ENCODE results near the gene ALG14. TPM values are rescaled to one million over a fixed set of nuclear protein-coding genes. Genes with fewer than 3 reads are reported as not detected.

Gene ALG14
- total RNA-seq, 1 experiment from 2014 or later = 13.0 TPM

- CTCF ChIA-PET = interaction anchor here (0.9 kb wide), 1 partner anchor 15 kb away, joined by 3 read pairs; no protein-coding TSS in a partner anchor
- no peak overlapping the region for H3K4me3 Mint-ChIP-seq (ENCODE audit: unreplicated experiment)
Measured at GRCh38 chr1:95068956-95069709, 3.6 kb downstream of the ALG14 start.

GRCh38 chr1:95067568-95067967 lies 5.2 kb downstream of the ALG14 start:
- no peak overlapping the region for H3K4me3 Mint-ChIP-seq (ENCODE audit: unreplicated experiment)
- no peak for DNase-seq (ENCODE audit: unreplicated experiment)
- peaks cover 9% of the 10 kb centered on the region for H3K4me1 Mint-ChIP-seq (ENCODE audit: insufficient read depth, unreplicated experiment)
- intact Hi-C loops (cut with micrococcal nuclease) = no loop called here
- H3K27me3 Mint-ChIP-seq (ENCODE audit: insufficient read depth, unreplicated experiment) = no peaks in the 10 kb centered on the region
- POLR2A ChIA-PET = no interaction called here
- H3K27ac Mint-ChIP-seq (ENCODE audit: low read depth, unreplicated experiment) = no peak overlapping the region
- TF ChIP-seq CTCF (IDR thresholded peaks at IDR 0.05; ENCODE audit: unreplicated experiment) = no peak
- peaks cover 9% of the 10 kb centered on the region for H3K36me3 Mint-ChIP-seq (ENCODE audit: insufficient read depth, unreplicated experiment)
- no peaks in the 10 kb centered on the region for H3K9me3 Mint-ChIP-seq (ENCODE audit: unreplicated experiment)
- CTCF ChIA-PET = interaction anchor here (0.6 to 1.7 kb wide), 3 partner anchors 24 to 187 kb away, joined by 3 to 5 read pairs (median 3); no protein-coding TSS in a partner anchor
- BruUV-seq (replicated peaks) = no TSS peak

More at GRCh38 chr1:95068956-95069709, 3.6 kb downstream of the ALG14 start:
- no peaks in the 10 kb centered on the region for H3K27me3 Mint-ChIP-seq (ENCODE audit: insufficient read depth, unreplicated experiment)
- intact Hi-C loops (cut with micrococcal nuclease) = no loop called here
- no peak for DNase-seq (ENCODE audit: unreplicated experiment)
- no peak overlapping the region for H3K27ac Mint-ChIP-seq (ENCODE audit: low read depth, unreplicated experiment)
- TF ChIP-seq CTCF (IDR thresholded peaks at IDR 0.05; ENCODE audit: unreplicated experiment) = no peak
- H3K4me1 Mint-ChIP-seq (ENCODE audit: insufficient read depth, unreplicated experiment) = peaks cover 9% of the 10 kb centered on the region
- no peaks in the 10 kb centered on the region for H3K36me3 Mint-ChIP-seq (ENCODE audit: insufficient read depth, unreplicated experiment)
- POLR2A ChIA-PET = interaction anchor here (0.7 to 0.9 kb wide), 2 partner anchors 15 to 151 kb away, joined by 3 to 4 read pairs; no protein-coding TSS in a partner anchor
- no peaks in the 10 kb centered on the region for H3K9me3 Mint-ChIP-seq (ENCODE audit: unreplicated experiment)
- no TSS peak for BruUV-seq (replicated peaks)

GRCh38 chr1:95067062-95067461 lies 5.7 kb downstream of the ALG14 start:
- Mint-ChIP-seq H3K4me1 (ENCODE audit: insufficient read depth, unreplicated experiment) (peaks cover 9% of the 10 kb centered on the region), H3K27ac (ENCODE audit: low read depth, unreplicated experiment) (no peak overlapping the region), H3K9me3 (ENCODE audit: unreplicated experiment) (no peaks in the 10 kb centered on the region), H3K4me3 (ENCODE audit: unreplicated experiment) (no peak overlapping the region), H3K27me3 (ENCODE audit: insufficient read depth, unreplicated experiment) (no peaks in the 10 kb centered on the region), H3K36me3 (ENCODE audit: insufficient read depth, unreplicated experiment) (peaks cover 10% of the 10 kb centered on the region)
- BruUV-seq (replicated peaks) = no TSS peak
- ChIA-PET POLR2A (no interaction called here), CTCF (interaction anchor here (0.7 to 1.7 kb wide), 2 partner anchors 24 to 51 kb away, joined by 3 to 5 read pairs; no protein-coding TSS in a partner anchor)
- DNase-seq (ENCODE audit: unreplicated experiment) = no peak
- no peak for TF ChIP-seq CTCF (IDR thresholded peaks at IDR 0.05; ENCODE audit: unreplicated experiment)
- intact Hi-C loops (cut with micrococcal nuclease) = no loop called here

- TF ChIP-seq CTCF (IDR thresholded peaks at IDR 0.05; ENCODE audit: unreplicated experiment) = no peak
- H3K4me3 Mint-ChIP-seq (ENCODE audit: unreplicated experiment) = no peak overlapping the region
- no TSS peak for BruUV-seq (replicated peaks)
- H3K9me3 Mint-ChIP-seq (ENCODE audit: unreplicated experiment) = no peaks in the 10 kb centered on the region
- ChIA-PET CTCF (interaction anchor here (0.7 to 1.5 kb wide), 4 partner anchors 14 to 25 kb away, joined by 5 to 9 read pairs (median 5); no protein-coding TSS in a partner anchor), POLR2A (interaction anchor here (0.8 to 1.0 kb wide), 4 partner anchors 8 to 108 kb away, joined by 3 read pairs; partner anchors contain the start of gene ALG14)
- peaks cover 15% of the 10 kb centered on the region for H3K36me3 Mint-ChIP-seq (ENCODE audit: insufficient read depth, unreplicated experiment)
- no peak for DNase-seq (ENCODE audit: unreplicated experiment)
- H3K27me3 Mint-ChIP-seq (ENCODE audit: insufficient read depth, unreplicated experiment) = no peaks in the 10 kb centered on the region
- H3K27ac Mint-ChIP-seq (ENCODE audit: low read depth, unreplicated experiment) = no peak overlapping the region
- intact Hi-C loops (cut with micrococcal nuclease) = no loop called here
- no peaks in the 10 kb centered on the region for H3K4me1 Mint-ChIP-seq (ENCODE audit: insufficient read depth, unreplicated experiment)
Measured at GRCh38 chr1:95061445-95062006, 11.2 kb downstream of the ALG14 start.
